GM12874 (cell line): ENCODE measurements around the gene NKD2.

Experiments used
- CTCF ChIP-seq: IDR thresholded peaks from 2 replicates; pipeline ENCODE4 v1.5.1; 2011; ENCODE audit warnings: low read depth, mild to moderate bottlenecking, control low read depth, low read length, moderate library complexity; ENCODE audit not compliant: insufficient read depth

The NKD2 gene

GRCh38 chr5:1086137-1086536 lies 77.5 kb downstream of the NKD2 start:
- no peak for TF ChIP-seq CTCF

- no peak for TF ChIP-seq CTCF
Observed at GRCh38 chr5:1086871-1087270, 78.3 kb downstream of the NKD2 start.

GRCh38 chr5:1087428-1087827 lies 78.8 kb downstream of the NKD2 start:
- no peak for TF ChIP-seq CTCF

- no peak for TF ChIP-seq CTCF
Observed at GRCh38 chr5:1088031-1088430, 79.4 kb downstream of the NKD2 start.
